Measurements from ENCODE around the gene HELZ2.

- no peak for TF ChIP-seq CTCF (IDR thresholded peaks at IDR 0.05)
- no peak for TF ChIP-seq POLR2A (IDR thresholded peaks at IDR 0.05)
These were observed 34.3 kb downstream of the HELZ2 start for GRCh38 chr20:63539441-63540370.
